ENCODE measurements around the gene RIPK4. TPM values are rescaled to one million over a fixed set of nuclear protein-coding genes. Genes with fewer than 3 reads are reported as not detected.
A peak's percentile ranks its signal among the peaks of the same experiment; 100 is the strongest.

RIPK4 gene
- total RNA-seq, 1 donor from 2014 or later, result not detected

DNA sequence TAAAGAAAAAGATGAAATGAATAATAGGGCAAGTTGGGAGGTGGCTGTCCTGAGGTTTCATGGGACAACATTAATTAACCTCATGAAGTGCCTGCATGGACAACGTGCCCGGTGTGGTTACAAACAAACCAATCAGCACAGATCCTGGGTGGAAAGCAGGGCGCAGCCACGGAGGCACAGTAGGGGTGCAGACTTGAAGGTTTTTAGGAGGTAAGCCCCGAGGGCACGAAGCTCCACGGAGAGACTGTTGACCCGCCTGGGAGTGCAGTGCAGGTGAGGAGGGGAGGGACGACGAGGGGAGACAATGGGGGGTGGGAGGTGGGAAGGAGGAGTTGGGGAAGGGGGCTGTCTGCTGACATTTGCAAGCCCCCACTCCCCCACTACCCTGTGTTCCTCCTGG lies 2.3 kb upstream of the RIPK4 start:
- no peaks in the 10 kb centered on the region for H3K9me3 Mint-ChIP-seq
- H3K4me3 Mint-ChIP-seq, result no peak overlapping the region
- peaks cover 88% of the 10 kb centered on the region for H3K27me3 Mint-ChIP-seq (ENCODE audit: low read depth)
- DNase-seq (ENCODE audit: low read depth, low spot score), result no peak
- no peak for TF ChIP-seq CTCF (conservative IDR thresholded peaks at IDR 0.05)
- no peaks in the 10 kb centered on the region for H3K36me3 Mint-ChIP-seq (ENCODE audit: low read depth)
- no peak overlapping the region for H3K27ac Mint-ChIP-seq (ENCODE audit: unreplicated experiment)
- H3K4me1 Mint-ChIP-seq, result peaks cover 16% of the 10 kb centered on the region

DNA sequence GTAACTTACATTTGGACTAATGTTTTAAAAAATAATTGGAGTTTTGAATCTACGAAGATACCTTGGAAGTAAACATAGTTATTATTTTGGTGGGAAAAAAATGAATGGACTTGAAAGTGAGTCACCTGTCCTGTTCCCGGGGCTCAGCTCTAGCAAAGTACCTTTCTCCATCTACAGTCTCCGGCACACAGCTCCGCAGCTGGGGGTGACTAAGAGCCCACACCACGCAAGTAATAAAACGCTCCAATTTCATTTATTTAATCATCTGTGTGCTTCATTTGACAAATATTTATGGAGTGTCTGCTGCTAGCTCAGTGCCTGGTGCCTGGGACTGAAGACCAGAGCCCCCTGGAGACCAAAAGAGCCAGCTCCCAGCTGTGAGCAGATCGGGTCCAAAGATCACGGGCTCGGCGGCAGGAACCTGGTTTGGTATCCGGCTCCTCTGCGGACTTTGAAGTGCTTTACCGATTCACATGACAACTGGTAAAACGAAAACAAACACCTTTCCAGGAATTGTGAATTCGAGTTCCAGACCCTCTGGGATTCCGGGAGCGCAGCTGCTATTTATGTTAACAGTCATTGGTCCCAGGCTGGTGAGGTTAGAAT lies 1.7 kb upstream of the RIPK4 start:
- Mint-ChIP-seq H3K4me3 (no peak overlapping the region), H3K4me1 (peaks cover 16% of the 10 kb centered on the region), H3K27ac (ENCODE audit: unreplicated experiment) (no peak overlapping the region), H3K9me3 (no peaks in the 10 kb centered on the region), H3K27me3 (ENCODE audit: low read depth) (peaks cover 94% of the 10 kb centered on the region), H3K36me3 (ENCODE audit: low read depth) (no peaks in the 10 kb centered on the region)
- DNase-seq (ENCODE audit: low read depth, low spot score), result no peak
- TF ChIP-seq CTCF (conservative IDR thresholded peaks at IDR 0.05), result peak; percentile 54

- no peaks in the 10 kb centered on the region for H3K36me3 Mint-ChIP-seq (ENCODE audit: low read depth)
- H3K9me3 Mint-ChIP-seq, result no peaks in the 10 kb centered on the region
- no peak for DNase-seq (ENCODE audit: low read depth, low spot score)
- TF ChIP-seq CTCF (conservative IDR thresholded peaks at IDR 0.05), result no peak
- peaks cover 94% of the 10 kb centered on the region for H3K27me3 Mint-ChIP-seq (ENCODE audit: low read depth)
- H3K4me1 Mint-ChIP-seq, result peaks cover 22% of the 10 kb centered on the region
- no peak overlapping the region for H3K27ac Mint-ChIP-seq (ENCODE audit: unreplicated experiment)
- H3K4me3 Mint-ChIP-seq, result peak overlapping the region; percentile 47
Measured at GRCh38 chr21:41767606-41768436, 969 bp upstream of the RIPK4 start.

- Mint-ChIP-seq H3K27ac (ENCODE audit: unreplicated experiment) (no peak overlapping the region), H3K27me3 (ENCODE audit: low read depth) (peaks cover 94% of the 10 kb centered on the region), H3K4me1 (peaks cover 38% of the 10 kb centered on the region), H3K9me3 (no peaks in the 10 kb centered on the region), H3K36me3 (ENCODE audit: low read depth) (no peaks in the 10 kb centered on the region), H3K4me3 (no peak overlapping the region)
- DNase-seq (ENCODE audit: low read depth, low spot score), result no peak
- TF ChIP-seq CTCF (conservative IDR thresholded peaks at IDR 0.05), result no peak
Measured at GRCh38 chr21:41765973-41766882, 624 bp downstream of the RIPK4 start.

- Mint-ChIP-seq H3K4me1 (peaks cover 45% of the 10 kb centered on the region), H3K27me3 (ENCODE audit: low read depth) (peaks cover 94% of the 10 kb centered on the region), H3K4me3 (peak overlapping the region; percentile 49), H3K9me3 (no peaks in the 10 kb centered on the region), H3K36me3 (ENCODE audit: low read depth) (no peaks in the 10 kb centered on the region), H3K27ac (ENCODE audit: unreplicated experiment) (no peak overlapping the region)
- no peak for TF ChIP-seq CTCF (conservative IDR thresholded peaks at IDR 0.05)
- DNase-seq (ENCODE audit: low read depth, low spot score), result no peak
Measured at GRCh38 chr21:41765420-41765821, 1.4 kb downstream of the RIPK4 start.
